Skeletal muscle satellite cell (primary cell): Measurements from ENCODE around the gene DAB2IP.

Experiments
- H3K27me3 ChIP-seq: 2 replicates; pipeline ENCODE4 v1.7.0; 2013; ENCODE audit warnings: low read length; ENCODE audit not compliant: control insufficient read depth, insufficient read depth
- H3K36me3 ChIP-seq: 2 replicates; pipeline ENCODE4 v1.7.0; 2013; ENCODE audit warnings: mild to moderate bottlenecking, control low read depth, low read length; ENCODE audit not compliant: insufficient read depth
- H3K4me1 ChIP-seq: 2 replicates; pipeline ENCODE4 v1.7.0; 2013; ENCODE audit warnings: low read length; ENCODE audit not compliant: control insufficient read depth, insufficient read depth
- H3K4me2 ChIP-seq: 2 replicates; pipeline ENCODE4 v1.7.0; 2013; ENCODE audit warnings: mild to moderate bottlenecking, low read length
- H3K4me3 ChIP-seq: 2 replicates; pipeline ENCODE4 v1.7.0; 2013; ENCODE audit warnings: low read length
- H3K9ac ChIP-seq: 2 replicates; pipeline ENCODE4 v1.7.0; 2013; ENCODE audit warnings: mild to moderate bottlenecking, low read depth, low read length, moderate library complexity
- H3K9me3 ChIP-seq: replicated peaks from 2 replicates; pipeline ENCODE4 v1.7.0; 2013; ENCODE audit warnings: mild to moderate bottlenecking, control low read depth, low read length

The DAB2IP gene

GRCh38 chr9:121690316-121690715 lies 38.9 kb downstream of the DAB2IP start:
- H3K27me3 ChIP-seq = peaks cover 7% of the 10 kb centered on the region
- no peak overlapping the region for H3K4me3 ChIP-seq
- no peak overlapping the region for H3K9ac ChIP-seq
- peaks cover 13% of the 10 kb centered on the region for H3K4me1 ChIP-seq
- H3K9me3 ChIP-seq = no peaks in the 10 kb centered on the region
- H3K36me3 ChIP-seq = no peaks in the 10 kb centered on the region
- H3K4me2 ChIP-seq = no peak overlapping the region

GRCh38 chr9:121690766-121691165 lies 39.3 kb downstream of the DAB2IP start:
- no peak overlapping the region for H3K4me2 ChIP-seq
- peaks cover 5% of the 10 kb centered on the region for H3K27me3 ChIP-seq
- H3K36me3 ChIP-seq = no peaks in the 10 kb centered on the region
- H3K9ac ChIP-seq = no peak overlapping the region
- H3K4me1 ChIP-seq = peaks cover 13% of the 10 kb centered on the region
- H3K4me3 ChIP-seq = no peak overlapping the region
- no peaks in the 10 kb centered on the region for H3K9me3 ChIP-seq

GRCh38 chr9:121691890-121692289 lies 40.5 kb downstream of the DAB2IP start:
- Histone ChIP-seq H3K27me3 (peaks cover 2% of the 10 kb centered on the region), H3K36me3 (no peaks in the 10 kb centered on the region), H3K4me1 (peaks cover 13% of the 10 kb centered on the region), H3K4me3 (no peak overlapping the region), H3K4me2 (no peak overlapping the region), H3K9me3 (no peaks in the 10 kb centered on the region), H3K9ac (no peak overlapping the region)

- H3K4me3 ChIP-seq = no peak overlapping the region
Observed at GRCh38 chr9:121692606-121693387, 41.4 kb downstream of the DAB2IP start.

GRCh38 chr9:121693388-121693670 lies 41.9 kb downstream of the DAB2IP start:
- H3K36me3 ChIP-seq = no peaks in the 10 kb centered on the region
- no peak overlapping the region for H3K4me3 ChIP-seq
- no peaks in the 10 kb centered on the region for H3K9me3 ChIP-seq
- no peak overlapping the region for H3K4me2 ChIP-seq
- peaks cover 2% of the 10 kb centered on the region for H3K27me3 ChIP-seq
- no peak overlapping the region for H3K9ac ChIP-seq
- peaks cover 13% of the 10 kb centered on the region for H3K4me1 ChIP-seq

More at GRCh38 chr9:121692606-121693387, 41.4 kb downstream of the DAB2IP start:
- no peaks in the 10 kb centered on the region for H3K9me3 ChIP-seq
- H3K4me1 ChIP-seq = peaks cover 13% of the 10 kb centered on the region
- no peak overlapping the region for H3K4me2 ChIP-seq
- peaks cover 2% of the 10 kb centered on the region for H3K27me3 ChIP-seq
- no peaks in the 10 kb centered on the region for H3K36me3 ChIP-seq
- H3K9ac ChIP-seq = no peak overlapping the region

- no peak overlapping the region for H3K9ac ChIP-seq
- no peak overlapping the region for H3K4me3 ChIP-seq
- peaks cover 2% of the 10 kb centered on the region for H3K27me3 ChIP-seq
Observed at GRCh38 chr9:121694001-121694400, 42.6 kb downstream of the DAB2IP start.

GRCh38 chr9:121694600-121694999 lies 43.2 kb downstream of the DAB2IP start:
- no peak overlapping the region for H3K4me2 ChIP-seq
- H3K4me3 ChIP-seq = no peak overlapping the region
- peaks cover 2% of the 10 kb centered on the region for H3K27me3 ChIP-seq
- no peaks in the 10 kb centered on the region for H3K9me3 ChIP-seq
- no peak overlapping the region for H3K9ac ChIP-seq
- no peaks in the 10 kb centered on the region for H3K36me3 ChIP-seq
- H3K4me1 ChIP-seq = peaks cover 14% of the 10 kb centered on the region

More at GRCh38 chr9:121694001-121694400, 42.6 kb downstream of the DAB2IP start:
- Histone ChIP-seq H3K9me3 (no peaks in the 10 kb centered on the region), H3K4me1 (peaks cover 13% of the 10 kb centered on the region), H3K36me3 (no peaks in the 10 kb centered on the region), H3K4me2 (no peak overlapping the region)

GRCh38 chr9:121696930-121697329 lies 45.5 kb downstream of the DAB2IP start:
- no peak overlapping the region for H3K4me3 ChIP-seq
- no peaks in the 10 kb centered on the region for H3K27me3 ChIP-seq

GRCh38 chr9:121698627-121699570 lies 47.5 kb downstream of the DAB2IP start:
- Histone ChIP-seq H3K9ac (peak overlapping the region; percentile 77), H3K4me2 (peak overlapping the region; percentile 85), H3K4me3 (peak overlapping the region; percentile 79), H3K36me3 (no peaks in the 10 kb centered on the region), H3K27me3 (no peaks in the 10 kb centered on the region), H3K9me3 (no peaks in the 10 kb centered on the region), H3K4me1 (peaks cover 24% of the 10 kb centered on the region)

More at GRCh38 chr9:121696930-121697329, 45.5 kb downstream of the DAB2IP start:
- Histone ChIP-seq H3K9me3 (no peaks in the 10 kb centered on the region), H3K36me3 (no peaks in the 10 kb centered on the region), H3K4me1 (peaks cover 37% of the 10 kb centered on the region), H3K4me2 (no peak overlapping the region), H3K9ac (no peak overlapping the region)

GRCh38 chr9:121699571-121700164 lies 48.2 kb downstream of the DAB2IP start:
- H3K9ac ChIP-seq = peak overlapping the region; percentile 77
- H3K36me3 ChIP-seq = no peaks in the 10 kb centered on the region
- H3K4me2 ChIP-seq = peak overlapping the region; percentile 85
- H3K27me3 ChIP-seq = no peaks in the 10 kb centered on the region
- H3K4me1 ChIP-seq = peaks cover 24% of the 10 kb centered on the region
- H3K9me3 ChIP-seq = no peaks in the 10 kb centered on the region
- H3K4me3 ChIP-seq = peak overlapping the region; percentile 79

GRCh38 chr9:121700165-121700831 lies 48.9 kb downstream of the DAB2IP start:
- Histone ChIP-seq H3K27me3 (no peaks in the 10 kb centered on the region), H3K9ac (peak overlapping the region; percentile 77), H3K36me3 (no peaks in the 10 kb centered on the region), H3K4me3 (peak overlapping the region; percentile 79), H3K4me1 (peaks cover 24% of the 10 kb centered on the region), H3K9me3 (no peaks in the 10 kb centered on the region), H3K4me2 (peak overlapping the region; percentile 85)
